GM18517 (cell line): ENCODE data around the gene PANK2.
"Not testable (repeated sequence)": the region's sequence is repeated elsewhere in the genome, so short reads cannot be mapped to it uniquely, and the experiment has no call there.

Source experiments
- ATAC-seq: cut with Tn5 transposase; IDR thresholded peaks from one replicate; pipeline ENCODE4 v1.9.1; 2021; ENCODE audit warnings: mild to moderate bottlenecking, moderate library complexity; ENCODE audit not compliant: unreplicated experiment

PANK2 gene

GRCh38 chr20:3972631-3973030, 83.4 kb downstream of the PANK2 start:
- ATAC-seq, result not testable (repeated sequence)

GRCh38 chr20:3973705-3974104, 84.5 kb downstream of the PANK2 start:
- no peak for ATAC-seq

GRCh38 chr20:3976511-3976910, 87.3 kb downstream of the PANK2 start:
- ATAC-seq, result no peak
